Gastroesophageal sphincter (tissue), 3 donors: ENCODE measurements around the gene TMEM171.

ENCODE experiments used
- CTCF ChIP-seq, 4 experiments: fragments of 200-600 bp in 2 of 4; fragments of 450-650 bp in 2 of 4; sonication (generic) in 1 of 4; IDR thresholded peaks; one replicate each; pipeline ENCODE4 v1.5.1; 2017 to 2019; ENCODE audit warnings: antibody characterized with exemption in 4 of 4, mild to moderate bottlenecking in 2 of 4, moderate library complexity in 2 of 4
- POLR2A ChIP-seq, 2 donors: fragments of 450-650 bp; IDR thresholded peaks; one replicate each; pipeline ENCODE4 v1.6.1; 2017; ENCODE audit warnings: antibody characterized with exemption in 2 of 2, mild to moderate bottlenecking in 2 of 2, moderate library complexity in 1 of 2
- POLR2AphosphoS5 ChIP-seq: sonication (generic); formaldehyde crosslinking; IDR thresholded peaks from one replicate; pipeline ENCODE4 v1.6.1; 2017; ENCODE audit warnings: antibody characterized with exemption

GRCh38 chr5:73104326-73104725 is 16.0 kb upstream of the TMEM171 start:
- TF ChIP-seq POLR2A (IDR thresholded peaks at IDR 0.05) = no peak
- TF ChIP-seq CTCF (IDR thresholded peaks at IDR 0.05) = no peak
- no peak for TF ChIP-seq POLR2AphosphoS5
